NCI-H226 (cell line): ENCODE data around the gene UNC93A.
"Not testable (repeated sequence)": the region's sequence is repeated elsewhere in the genome, so short reads cannot be mapped to it uniquely, and the experiment has no call there.

Experiments used
- DNase-seq: peaks from one replicate; pipeline ENCODE4 v3.0.0-alpha.2; 2015

The UNC93A gene

DNA sequence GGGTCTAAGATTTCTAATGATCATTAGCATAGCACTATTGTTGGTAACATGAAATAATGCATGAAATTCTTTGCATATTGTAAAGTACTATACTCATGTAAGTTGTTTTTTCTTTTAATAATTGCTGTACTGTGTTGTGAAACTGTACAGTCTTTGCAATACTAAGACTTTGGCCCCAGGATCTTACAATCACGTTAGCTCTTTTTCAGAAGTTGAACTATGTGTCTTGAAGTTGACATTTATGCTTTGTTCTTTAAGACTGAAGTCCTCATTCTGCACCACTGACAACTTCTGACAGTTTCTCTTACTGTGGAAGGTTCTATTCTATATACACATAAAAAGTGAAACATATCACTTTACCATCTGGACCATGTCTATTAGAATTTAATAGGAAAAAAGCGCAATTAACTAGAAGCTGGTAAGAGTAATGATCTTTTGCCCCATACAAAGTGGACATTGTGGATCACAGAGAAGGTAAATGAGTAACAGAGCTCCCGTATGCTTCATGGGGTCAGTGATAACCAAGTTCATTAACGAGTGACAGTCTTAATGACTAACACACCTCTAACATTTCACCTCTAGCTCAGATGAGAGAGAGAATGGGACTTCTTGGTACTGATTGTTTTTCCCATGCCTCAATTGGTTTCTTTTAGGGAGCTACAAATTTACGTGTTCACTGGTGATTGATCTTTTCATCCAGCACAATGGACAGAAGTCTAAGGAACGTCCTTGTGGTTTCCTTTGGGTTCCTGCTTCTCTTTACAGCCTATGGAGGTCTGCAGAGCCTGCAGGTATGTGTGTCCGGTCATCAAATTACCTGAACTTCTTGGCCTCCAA is at the start of gene UNC93A:
Gene UNC93A, plus strand, starts transcription at position 530 of the 837 bp plus-strand sequence. Its CDS starts 175 bp downstream, at position 705.
- DNase-seq, result no peak

- not testable (repeated sequence) for DNase-seq
Measured at GRCh38 chr6:167241321-167242134, 49.6 kb upstream of the UNC93A start.

GRCh38 chr6:167242135-167242506 is 49.0 kb upstream of the UNC93A start:
- not testable (repeated sequence) for DNase-seq

DNA sequence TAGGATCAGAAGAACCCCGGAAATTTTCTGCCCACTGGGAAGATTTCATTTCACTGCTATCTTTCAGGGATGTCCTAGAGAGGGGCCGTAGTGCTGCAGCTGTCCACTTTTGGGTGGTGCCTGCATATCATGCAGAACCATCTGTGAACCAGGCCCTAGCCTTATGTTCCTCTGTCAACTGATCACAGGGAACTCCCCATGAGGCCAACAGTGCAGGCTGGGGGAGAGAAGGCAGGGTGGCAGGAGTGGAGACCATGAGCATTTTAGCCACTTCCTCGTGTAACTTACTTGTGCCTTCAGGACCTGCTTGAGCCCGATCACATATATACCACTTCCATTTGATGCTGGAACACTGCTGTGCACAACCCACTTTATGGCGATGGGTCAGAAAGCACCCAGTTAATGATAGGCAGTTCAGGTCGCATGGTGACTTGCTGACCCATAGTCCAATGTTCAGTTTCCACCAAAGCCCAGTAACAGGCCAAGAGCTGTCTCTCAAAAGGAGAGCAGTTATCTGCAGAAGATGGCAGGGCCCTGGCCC is 48.5 kb upstream of the UNC93A start:
- DNase-seq, result not testable (repeated sequence)

GRCh38 chr6:167244064-167244960 is 46.8 kb upstream of the UNC93A start:
- no peak for DNase-seq

- no peak for DNase-seq
Measured at GRCh38 chr6:167244991-167245390, 46.1 kb upstream of the UNC93A start.

- DNase-seq, result no peak
Measured at GRCh38 chr6:167245591-167245990, 45.5 kb upstream of the UNC93A start.

DNA sequence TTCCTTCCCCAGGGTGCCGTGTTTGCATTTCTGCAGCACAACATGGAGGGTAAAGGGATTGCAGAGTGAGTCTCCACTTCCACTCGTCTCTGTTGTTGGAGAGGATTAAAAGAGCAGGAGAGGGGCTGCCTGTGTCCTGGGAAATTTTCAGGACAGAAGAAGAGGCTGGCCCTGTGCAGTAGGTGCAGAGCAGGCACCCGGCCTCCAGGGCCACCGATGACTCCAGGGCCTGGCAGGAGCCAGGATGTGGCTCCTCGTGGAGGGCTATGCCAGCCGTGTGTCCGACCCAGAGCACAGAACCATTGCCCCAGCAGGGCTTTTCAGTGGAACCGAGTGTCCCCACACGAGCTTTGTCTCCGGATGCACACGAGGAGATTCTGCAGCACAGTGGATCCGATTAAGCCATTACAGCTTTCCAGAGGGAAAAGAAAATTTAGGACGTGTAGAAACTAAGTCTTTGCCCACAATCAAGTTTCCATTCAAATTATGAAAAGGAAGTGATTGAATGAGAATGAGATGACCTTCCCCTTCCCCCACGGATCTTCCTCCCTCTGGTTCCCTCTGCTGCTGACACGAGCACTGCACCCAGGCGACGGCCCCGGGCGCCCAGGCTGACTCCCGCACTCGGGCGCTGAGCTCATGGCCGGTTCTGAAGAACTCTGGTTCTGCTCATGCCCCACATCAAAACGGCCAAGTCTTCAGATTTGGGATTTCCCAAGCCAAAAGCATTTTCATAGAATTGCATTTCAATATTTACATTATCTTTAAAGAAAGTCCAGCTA is 43.1 kb upstream of the UNC93A start:
- no peak for DNase-seq

DNA sequence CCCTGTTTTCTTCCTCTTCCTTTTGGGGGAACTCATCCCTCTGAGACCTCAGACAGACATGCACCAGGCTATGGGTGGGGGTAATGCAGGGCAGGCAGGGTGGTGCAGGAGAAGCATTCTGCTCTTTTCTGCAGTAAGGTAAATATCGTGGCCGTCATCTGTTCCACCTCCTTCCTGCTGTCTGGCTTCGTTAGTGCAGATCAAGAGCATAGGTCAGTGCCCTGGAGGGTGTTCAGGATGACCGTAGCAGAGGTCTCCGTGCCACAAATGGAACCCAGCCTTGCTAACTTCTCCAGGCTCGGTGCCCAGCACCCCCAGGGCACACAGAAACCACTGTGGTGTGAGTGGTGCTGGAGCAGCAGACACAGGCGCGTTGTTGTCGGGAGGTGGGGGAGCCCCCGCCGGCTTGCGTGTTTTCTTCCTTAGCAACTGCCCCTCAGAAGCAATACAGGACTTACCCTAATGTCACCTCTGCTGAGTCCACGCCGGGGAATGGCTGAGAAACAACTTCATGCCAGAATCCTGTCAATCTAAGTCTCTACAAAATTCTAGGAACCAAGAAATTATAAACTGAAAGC is 42.1 kb upstream of the UNC93A start:
- DNase-seq, result not testable (repeated sequence)

- DNase-seq, result peak; percentile 12
Measured at GRCh38 chr6:167252271-167252670, 38.8 kb upstream of the UNC93A start.

DNA sequence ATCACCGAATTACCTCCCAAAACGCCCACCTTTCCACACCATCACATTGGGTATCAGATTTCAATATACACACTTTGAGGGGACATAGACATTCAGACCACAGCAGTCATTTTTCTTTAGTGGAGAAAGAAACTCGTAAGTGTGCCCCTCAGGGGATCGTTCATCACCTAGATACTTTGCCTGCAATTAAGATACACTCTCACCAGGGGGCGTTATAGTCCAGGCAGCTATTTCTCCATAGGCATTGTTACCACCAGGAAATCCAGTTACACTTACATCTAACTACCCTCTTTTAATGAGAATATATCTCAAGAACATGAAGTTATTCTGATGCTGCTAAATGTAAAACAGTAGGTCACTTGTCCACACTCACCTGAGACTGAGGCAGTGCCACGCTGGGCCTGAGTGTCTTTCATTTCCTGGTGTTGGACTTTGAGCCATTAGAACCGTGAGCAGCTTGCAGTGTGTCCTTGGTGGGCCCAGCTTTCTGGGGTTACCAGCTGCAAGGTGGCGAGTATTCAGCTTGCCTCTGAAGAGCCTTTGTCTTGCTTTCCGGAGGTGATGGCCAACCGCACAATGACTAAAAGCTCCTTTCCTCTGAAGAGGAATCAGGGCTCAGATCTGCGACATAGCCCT is 35.1 kb upstream of the UNC93A start:
- DNase-seq, result no peak

DNA sequence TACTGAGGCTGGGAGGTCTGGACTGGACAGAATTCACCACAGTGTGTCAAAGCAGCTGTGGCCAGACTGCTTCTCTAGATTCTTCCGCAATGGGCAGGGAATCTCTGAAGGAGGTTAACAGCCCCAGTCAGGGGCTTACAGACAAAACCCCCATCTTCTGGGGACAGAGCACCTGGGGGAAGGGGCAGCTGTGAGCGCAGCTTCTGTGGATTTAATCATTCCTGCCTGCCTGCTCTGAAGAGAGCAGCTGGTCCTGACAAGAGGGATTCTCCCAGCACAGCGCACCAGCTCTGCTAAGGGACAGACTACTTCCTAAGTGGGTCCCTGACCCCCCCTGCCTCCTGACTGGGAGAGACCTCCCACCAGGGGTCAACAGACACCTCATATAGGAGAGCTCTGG is 32.5 kb upstream of the UNC93A start:
- DNase-seq, result no peak

DNA sequence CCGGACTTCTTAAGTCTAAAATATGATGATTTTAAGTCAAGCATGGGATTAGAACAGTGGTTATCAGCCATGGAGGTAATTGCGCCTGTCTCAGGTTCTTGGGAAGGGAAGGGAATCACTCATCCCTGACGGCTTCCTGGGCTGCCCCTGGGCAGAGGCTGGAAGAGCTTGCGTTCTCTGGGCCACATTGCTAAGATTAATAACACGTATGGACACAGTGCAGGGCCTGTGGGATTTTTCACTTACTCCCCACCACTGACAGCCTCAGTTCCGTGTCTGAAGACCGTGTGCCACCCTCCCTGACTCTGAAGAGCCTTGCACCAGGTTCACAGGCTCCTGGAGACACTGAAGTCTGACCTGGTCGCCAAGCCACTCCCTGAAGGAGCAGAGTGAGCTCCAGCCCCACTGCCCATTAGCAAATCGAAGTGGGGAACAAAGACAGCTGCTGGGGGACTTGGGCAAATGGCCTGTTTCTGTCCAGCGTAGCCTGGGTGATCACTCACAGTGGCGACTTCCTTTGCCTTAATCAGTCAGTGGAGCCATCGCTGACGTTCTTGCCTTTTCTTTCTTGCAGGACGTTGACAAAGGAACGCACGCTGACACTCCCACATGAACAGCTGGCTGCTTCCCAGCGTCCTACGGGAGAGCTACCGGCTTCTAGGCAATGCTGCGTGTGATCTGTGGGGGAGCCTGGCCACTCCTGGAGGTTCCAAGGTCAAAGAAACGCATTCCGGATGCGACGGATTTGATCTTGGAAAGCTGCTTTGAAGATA is 24.9 kb upstream of the UNC93A start:
- not testable (repeated sequence) for DNase-seq

DNA sequence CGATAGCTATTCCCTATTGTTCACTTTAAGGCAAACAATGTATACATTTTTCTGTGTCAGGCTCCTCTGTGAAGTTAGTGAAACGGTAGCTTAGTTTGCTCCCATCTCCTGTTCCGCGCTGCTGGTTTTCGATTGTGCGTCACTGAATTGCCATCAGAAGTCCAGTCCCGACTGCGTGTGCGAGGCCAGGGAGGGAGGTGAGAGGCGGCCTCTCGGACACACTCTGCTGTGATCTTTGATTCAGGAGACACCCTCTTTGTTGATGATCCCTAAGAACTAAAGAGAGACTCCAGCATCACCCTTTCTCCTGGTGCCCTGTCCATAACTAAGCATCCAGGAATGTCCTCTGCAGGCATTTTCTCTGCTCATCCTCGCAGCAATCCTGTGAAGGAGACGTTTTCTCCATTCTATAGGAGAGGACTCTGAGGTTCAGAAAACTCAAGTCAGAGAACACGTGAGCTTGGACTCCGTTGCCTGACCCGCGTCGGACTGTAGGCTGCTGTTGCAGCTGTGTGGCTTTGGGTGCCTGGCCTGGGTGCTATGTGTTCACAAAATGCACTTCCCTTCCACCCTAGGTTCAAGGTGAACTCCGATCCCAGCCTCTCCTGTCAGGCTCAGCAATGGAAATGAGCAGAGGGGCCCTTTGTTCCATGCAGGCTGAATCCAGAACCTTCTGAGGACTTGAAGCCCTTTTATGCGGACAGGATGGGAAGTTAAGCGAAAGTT is 24.1 kb upstream of the UNC93A start:
- no peak for DNase-seq

DNA sequence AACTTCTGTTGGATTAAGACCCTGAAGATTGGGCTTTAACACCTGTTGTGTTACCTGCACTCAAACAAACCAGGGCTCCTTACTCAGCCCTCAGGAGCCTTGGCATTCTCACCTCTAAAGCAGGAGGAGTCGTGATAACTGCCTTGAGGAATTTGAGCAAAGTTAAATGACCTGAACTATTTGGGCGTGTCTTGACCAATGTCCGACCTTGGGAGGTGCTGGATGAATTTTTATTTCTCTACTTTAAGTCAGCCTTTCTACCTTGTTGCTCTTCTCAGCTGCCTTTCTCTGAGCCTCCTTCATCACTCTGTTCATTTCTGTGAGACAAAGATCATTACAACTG is 23.6 kb upstream of the UNC93A start:
- not testable (repeated sequence) for DNase-seq

- DNase-seq, result no peak
Measured at GRCh38 chr6:167267921-167268401, 23.2 kb upstream of the UNC93A start.

DNA sequence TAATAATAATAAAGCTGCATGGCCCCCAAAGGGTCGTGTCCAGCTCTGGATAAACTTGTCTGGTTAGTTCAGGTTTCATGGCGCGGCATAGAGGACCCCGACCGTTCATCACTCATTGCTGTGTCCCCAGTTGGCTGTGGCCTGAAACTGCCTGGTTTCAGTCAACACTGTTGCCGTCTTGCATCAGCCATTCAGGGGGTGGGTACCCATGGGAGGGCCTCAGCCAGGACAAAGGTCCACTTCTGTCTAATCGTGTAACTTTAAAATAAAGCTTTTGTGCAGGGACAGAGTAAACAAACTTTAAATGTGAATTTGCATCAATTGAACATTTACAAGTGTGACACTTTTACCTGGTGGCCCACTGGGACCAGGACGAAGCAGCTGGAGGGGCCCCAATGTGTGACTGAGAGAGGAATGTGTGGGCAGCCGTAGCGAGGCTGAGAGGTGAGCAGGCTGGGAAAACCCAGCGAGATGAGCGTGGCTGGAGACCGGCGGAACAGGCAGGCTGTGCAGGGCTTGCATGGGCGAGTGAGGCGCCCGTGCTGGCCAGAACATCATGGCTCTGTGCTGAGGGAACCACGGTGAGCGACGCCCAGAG is 22.3 kb upstream of the UNC93A start:
- no peak for DNase-seq

DNA sequence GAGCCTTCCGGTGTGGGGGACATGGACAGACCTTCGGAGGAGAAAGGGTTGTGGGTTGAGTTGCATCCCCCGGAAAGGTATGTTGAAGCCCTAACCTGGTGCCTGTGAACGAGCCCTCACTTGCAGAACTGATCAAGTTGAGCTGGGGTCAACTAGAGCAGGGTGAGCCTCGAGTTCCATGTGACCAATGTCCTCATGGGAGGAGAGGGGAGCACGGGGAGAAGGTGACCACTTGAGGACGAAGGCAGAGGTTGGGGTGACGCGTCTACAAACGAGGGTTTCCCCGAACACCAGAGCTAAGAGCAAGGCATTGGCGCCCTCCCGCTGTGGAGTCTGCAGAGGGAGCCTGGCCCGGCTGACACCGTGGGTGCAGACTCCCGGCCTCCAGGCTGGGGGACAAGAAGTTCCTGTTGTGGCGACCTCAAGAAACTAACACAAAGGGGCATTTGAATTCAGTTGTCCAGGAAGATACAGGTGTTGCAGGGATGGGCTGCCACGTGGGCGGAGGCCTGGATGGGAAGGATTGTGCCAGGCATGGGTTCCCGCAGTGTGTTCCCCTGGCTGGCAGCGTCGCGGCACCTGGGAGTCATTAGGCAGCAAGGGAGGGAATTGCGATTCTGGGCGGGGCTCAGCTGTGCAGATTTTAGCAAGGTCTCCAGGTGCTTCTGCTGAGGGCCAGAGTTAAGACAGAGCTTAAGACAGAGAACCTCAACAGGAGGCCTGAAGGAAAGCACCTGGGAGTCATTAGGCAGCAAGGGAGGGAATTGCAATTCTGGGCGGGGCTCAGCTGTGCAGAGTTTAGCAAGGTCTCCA is 20.4 kb upstream of the UNC93A start:
- DNase-seq, result no peak
